ENCODE results near the gene MRFAP1.

MRFAP1 gene

GRCh38 chr4:6612961-6613675, 27.4 kb upstream of the MRFAP1 start:
- H3K9me3 ChIP-seq = no peaks in the 10 kb centered on the region
- no peaks in the 10 kb centered on the region for H3K27me3 ChIP-seq
- H3K4me1 ChIP-seq (ENCODE audit: control insufficient read depth in 1 of 2, insufficient read depth in 1 of 2, low read depth in 1 of 2, low read length in 1 of 2) = no peaks in the 10 kb centered on the region
- H3K27ac ChIP-seq = no peak overlapping the region
- TF ChIP-seq CTCF (IDR thresholded peaks at IDR 0.05) = no peak
- H3K4me3 ChIP-seq (ENCODE audit: low read depth in 1 of 2, low read length in 1 of 2) = no peak overlapping the region
- peaks cover 99% of the 10 kb centered on the region for H3K36me3 ChIP-seq

GRCh38 chr4:6613676-6614651, 26.5 kb upstream of the MRFAP1 start:
- Histone ChIP-seq H3K36me3 (peaks cover 99% of the 10 kb centered on the region), H3K9me3 (no peaks in the 10 kb centered on the region)

DNA sequence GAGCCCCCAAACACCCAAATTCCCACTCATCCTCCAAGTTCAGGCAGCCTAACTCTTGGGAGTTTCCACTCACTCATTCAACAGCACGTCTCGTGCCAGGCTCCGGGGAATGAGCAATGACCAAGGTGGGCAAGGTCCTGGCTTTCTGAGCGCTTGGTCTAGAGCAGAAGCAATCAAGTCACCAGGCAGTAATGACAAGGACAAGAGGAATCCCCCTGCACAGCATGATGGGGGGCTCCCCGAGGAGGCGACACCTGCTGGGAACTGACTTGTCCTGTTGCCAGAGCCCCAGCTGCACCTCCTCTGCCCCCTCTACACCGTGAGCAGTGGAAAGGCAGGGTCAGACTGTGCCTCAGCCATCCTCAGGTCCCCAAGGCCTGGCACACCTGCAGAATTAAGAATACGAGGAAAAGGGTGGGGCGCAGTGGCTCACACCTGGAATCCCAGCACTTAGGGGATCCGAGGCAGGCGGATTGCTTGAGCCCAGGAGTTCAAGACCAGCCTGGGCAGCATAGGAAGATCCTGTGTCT, 25.7 kb upstream of the MRFAP1 start:
- Histone ChIP-seq H3K36me3 (peaks cover 99% of the 10 kb centered on the region), H3K27ac (no peak overlapping the region), H3K4me3 (ENCODE audit: low read depth in 1 of 2, low read length in 1 of 2) (no peak overlapping the region), H3K4me1 (ENCODE audit: control insufficient read depth in 1 of 2, insufficient read depth in 1 of 2, low read depth in 1 of 2, low read length in 1 of 2) (no peaks in the 10 kb centered on the region), H3K9me3 (no peaks in the 10 kb centered on the region), H3K27me3 (no peaks in the 10 kb centered on the region)
- no peak for TF ChIP-seq CTCF (IDR thresholded peaks at IDR 0.05)

More at GRCh38 chr4:6613676-6614651, 26.5 kb upstream of the MRFAP1 start:
- H3K27me3 ChIP-seq = no peaks in the 10 kb centered on the region
- H3K4me3 ChIP-seq (ENCODE audit: low read depth in 1 of 2, low read length in 1 of 2) = no peak overlapping the region
- no peaks in the 10 kb centered on the region for H3K4me1 ChIP-seq (ENCODE audit: control insufficient read depth in 1 of 2, insufficient read depth in 1 of 2, low read depth in 1 of 2, low read length in 1 of 2)
- no peak overlapping the region for H3K27ac ChIP-seq
- TF ChIP-seq CTCF (IDR thresholded peaks at IDR 0.05) = no peak

- Histone ChIP-seq H3K27ac (no peak overlapping the region), H3K36me3 (peaks cover 99% of the 10 kb centered on the region), H3K4me1 (ENCODE audit: control insufficient read depth in 1 of 2, insufficient read depth in 1 of 2, low read depth in 1 of 2, low read length in 1 of 2) (no peaks in the 10 kb centered on the region), H3K27me3 (no peaks in the 10 kb centered on the region), H3K9me3 (no peaks in the 10 kb centered on the region), H3K4me3 (ENCODE audit: low read depth in 1 of 2, low read length in 1 of 2) (no peak overlapping the region)
- TF ChIP-seq CTCF (IDR thresholded peaks at IDR 0.05) = no peak
These were observed 24.1 kb upstream of the MRFAP1 start for GRCh38 chr4:6616087-6616995.

GRCh38 chr4:6617246-6617645, 23.2 kb upstream of the MRFAP1 start:
- no peak for TF ChIP-seq CTCF (IDR thresholded peaks at IDR 0.05)
- H3K27me3 ChIP-seq = no peaks in the 10 kb centered on the region
- H3K9me3 ChIP-seq = no peaks in the 10 kb centered on the region
- no peak overlapping the region for H3K27ac ChIP-seq
- no peaks in the 10 kb centered on the region for H3K4me1 ChIP-seq (ENCODE audit: control insufficient read depth in 1 of 2, insufficient read depth in 1 of 2, low read depth in 1 of 2, low read length in 1 of 2)
- H3K36me3 ChIP-seq = peaks cover 97% of the 10 kb centered on the region
- H3K4me3 ChIP-seq (ENCODE audit: low read depth in 1 of 2, low read length in 1 of 2) = no peak overlapping the region

Measured in neutrophil (primary cell).